CD4-positive, alpha-beta T cell treated with Interleukin-1 beta for 1 hour (primary cell): ENCODE data around the gene POLR2E.

Experiments used
- DNase-seq, 2 donors: peaks; one replicate each; pipeline ENCODE4 v3.0.0-alpha.2; 2020 to 2022

Gene POLR2E

GRCh38 chr19:1062387-1063029, 32.7 kb downstream of the POLR2E start:
- no peak for DNase-seq

- no peak for DNase-seq
Measured at GRCh38 chr19:1061987-1062386, 33.2 kb downstream of the POLR2E start.

GRCh38 chr19:1060689-1061088, 34.5 kb downstream of the POLR2E start:
- DNase-seq, result no peak

GRCh38 chr19:1058112-1058511, 37.1 kb downstream of the POLR2E start:
- no peak for DNase-seq

GRCh38 chr19:1057176-1057855, 37.9 kb downstream of the POLR2E start:
- DNase-seq, result peak; percentile 69 to 74

- no peak for DNase-seq
Measured at GRCh38 chr19:1055886-1056620, 39.1 kb downstream of the POLR2E start.

GRCh38 chr19:1055028-1055425, 40.1 kb downstream of the POLR2E start:
- DNase-seq, result no peak

- DNase-seq, result no peak
Measured at GRCh38 chr19:1054102-1055027, 40.8 kb downstream of the POLR2E start.

- no peak for DNase-seq
Measured at GRCh38 chr19:1053176-1054101, 41.7 kb downstream of the POLR2E start.

- DNase-seq, result no peak
Measured at GRCh38 chr19:1052349-1052975, 42.7 kb downstream of the POLR2E start.

- no peak for DNase-seq
Measured at GRCh38 chr19:1051791-1052190, 43.4 kb downstream of the POLR2E start.

- DNase-seq, result no peak
Measured at GRCh38 chr19:1050989-1051788, 44.0 kb downstream of the POLR2E start.

- DNase-seq, result no peak
Measured at GRCh38 chr19:1049800-1050199, 45.4 kb downstream of the POLR2E start.

- no peak for DNase-seq
Measured at GRCh38 chr19:1049106-1049505, 46.1 kb downstream of the POLR2E start.

- DNase-seq, result no peak
Measured at GRCh38 chr19:1047696-1048147, 47.5 kb downstream of the POLR2E start.

- DNase-seq, result no peak
Measured at GRCh38 chr19:1046836-1047695, 48.1 kb downstream of the POLR2E start.

- DNase-seq, result no peak
Measured at GRCh38 chr19:1046117-1046626, 49.0 kb downstream of the POLR2E start.

GRCh38 chr19:1045247-1045603, 50.0 kb downstream of the POLR2E start:
- DNase-seq, result peak; percentile 79 to 84
